ENCODE data around the gene DIPK1A.

DNA sequence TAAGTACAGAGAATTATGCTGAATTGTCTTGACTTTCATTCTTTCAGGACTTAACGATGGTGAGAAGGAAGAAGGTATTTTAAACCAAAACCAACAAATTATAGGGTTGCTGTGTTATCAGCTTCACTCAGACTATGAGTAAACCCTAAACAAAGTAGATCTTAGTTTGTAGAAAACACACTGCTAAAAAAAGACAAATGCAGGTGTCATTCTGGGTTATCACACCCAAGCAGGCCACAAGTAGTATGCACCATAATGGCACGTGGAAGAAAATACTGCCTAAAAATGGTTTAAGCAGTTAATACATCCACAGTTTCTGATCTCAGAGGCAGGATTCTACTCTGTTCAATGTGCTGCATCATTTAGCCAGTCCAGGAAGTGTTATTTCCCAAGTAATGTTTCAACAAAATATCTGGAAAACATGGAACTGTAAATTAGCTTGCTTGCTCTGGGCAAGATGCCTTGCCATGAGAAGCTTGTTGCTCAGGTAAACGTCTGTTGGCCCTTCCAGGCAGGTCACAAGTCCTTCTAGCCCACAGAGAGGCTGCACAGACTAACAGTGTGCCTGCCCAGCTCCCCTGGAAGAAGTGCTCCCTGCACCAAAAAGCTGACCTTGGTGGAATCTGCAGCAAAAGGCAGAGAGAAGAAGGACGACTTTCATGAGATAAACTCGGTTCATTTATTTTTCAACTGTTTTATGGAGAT lies 4.1 kb downstream of the DIPK1A start:
- no peak for TF ChIP-seq EZH2 (IDR thresholded peaks at IDR 0.05; ENCODE audit: low read length, missing control alignments)
- TF ChIP-seq, protein P1, sequence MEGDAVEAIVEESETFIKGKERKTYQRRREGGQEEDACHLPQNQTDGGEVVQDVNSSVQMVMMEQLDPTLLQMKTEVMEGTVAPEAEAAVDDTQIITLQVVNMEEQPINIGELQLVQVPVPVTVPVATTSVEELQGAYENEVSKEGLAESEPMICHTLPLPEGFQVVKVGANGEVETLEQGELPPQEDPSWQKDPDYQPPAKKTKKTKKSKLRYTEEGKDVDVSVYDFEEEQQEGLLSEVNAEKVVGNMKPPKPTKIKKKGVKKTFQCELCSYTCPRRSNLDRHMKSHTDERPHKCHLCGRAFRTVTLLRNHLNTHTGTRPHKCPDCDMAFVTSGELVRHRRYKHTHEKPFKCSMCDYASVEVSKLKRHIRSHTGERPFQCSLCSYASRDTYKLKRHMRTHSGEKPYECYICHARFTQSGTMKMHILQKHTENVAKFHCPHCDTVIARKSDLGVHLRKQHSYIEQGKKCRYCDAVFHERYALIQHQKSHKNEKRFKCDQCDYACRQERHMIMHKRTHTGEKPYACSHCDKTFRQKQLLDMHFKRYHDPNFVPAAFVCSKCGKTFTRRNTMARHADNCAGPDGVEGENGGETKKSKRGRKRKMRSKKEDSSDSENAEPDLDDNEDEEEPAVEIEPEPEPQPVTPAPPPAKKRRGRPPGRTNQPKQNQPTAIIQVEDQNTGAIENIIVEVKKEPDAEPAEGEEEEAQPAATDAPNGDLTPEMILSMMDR (conservative IDR thresholded peaks at IDR 0.05 in 1 of 2, IDR thresholded peaks at IDR 0.05 in 1 of 2; ENCODE audit: low read depth in 1 of 2, low read length in 2 of 2), result no peak

Measured in fibroblast of lung (primary cell).